Stimulated activated CD4-positive, alpha-beta T cell treated with anti-CD3 and anti-CD28 coated beads, Interleukin-1b, Interleukin-23, amount 100 ng/mL, for 4 hours (primary cell): ENCODE measurements around the gene CYBA.

Experiments used
- DNase-seq, 2 donors: peaks; one replicate each; pipeline ENCODE4 v3.0.0-alpha.2; 2020; ENCODE audit warnings: low read depth in 2 of 2

Gene CYBA

GRCh38 chr16:88593910-88594309 is 56.9 kb downstream of the CYBA start:
- DNase-seq: no peak

GRCh38 chr16:88593489-88593888 is 57.4 kb downstream of the CYBA start:
- DNase-seq: no peak
